GM12872 (cell line): Measurements from ENCODE around the gene KDM5C.

ENCODE experiments used
- TF ChIP-seq, protein P1 (sequence below): IDR thresholded peaks from 3 replicates; pipeline ENCODE4 v1.5.1; 2011; ENCODE audit warnings: low read depth, mild to moderate bottlenecking, low read length, moderate library complexity; ENCODE audit not compliant: insufficient read depth

The KDM5C gene

DNA sequence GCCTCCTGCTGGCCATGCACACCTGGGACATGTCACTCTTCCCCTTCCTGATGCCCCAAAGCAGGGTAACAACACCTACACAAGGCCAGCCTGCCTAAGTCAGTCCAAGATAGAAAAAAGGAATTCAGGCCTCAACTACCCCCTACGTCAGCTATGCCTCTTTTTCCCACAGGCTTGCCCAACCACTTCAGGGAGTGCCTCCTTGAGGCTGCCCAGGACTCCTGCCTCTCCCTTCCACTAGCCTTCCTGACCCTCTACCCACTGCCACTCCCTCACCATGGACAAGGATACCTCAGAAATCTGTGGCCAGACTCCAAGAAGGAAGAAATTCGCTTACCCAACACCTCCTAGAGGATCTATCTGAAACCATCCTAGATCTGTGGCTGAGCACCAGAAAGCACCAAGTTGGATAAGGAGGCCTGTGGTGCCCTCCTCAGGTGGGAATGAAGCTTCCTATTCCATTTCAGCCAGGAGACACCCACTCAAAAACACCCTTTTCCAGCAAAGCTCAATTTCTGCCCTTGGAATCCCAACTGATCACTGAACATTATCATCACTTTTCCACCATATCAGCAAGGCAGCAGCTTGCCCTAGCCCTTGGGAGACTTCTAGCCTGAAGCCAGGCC is 1.8 kb downstream of the KDM5C start:
- TF ChIP-seq, protein P1, sequence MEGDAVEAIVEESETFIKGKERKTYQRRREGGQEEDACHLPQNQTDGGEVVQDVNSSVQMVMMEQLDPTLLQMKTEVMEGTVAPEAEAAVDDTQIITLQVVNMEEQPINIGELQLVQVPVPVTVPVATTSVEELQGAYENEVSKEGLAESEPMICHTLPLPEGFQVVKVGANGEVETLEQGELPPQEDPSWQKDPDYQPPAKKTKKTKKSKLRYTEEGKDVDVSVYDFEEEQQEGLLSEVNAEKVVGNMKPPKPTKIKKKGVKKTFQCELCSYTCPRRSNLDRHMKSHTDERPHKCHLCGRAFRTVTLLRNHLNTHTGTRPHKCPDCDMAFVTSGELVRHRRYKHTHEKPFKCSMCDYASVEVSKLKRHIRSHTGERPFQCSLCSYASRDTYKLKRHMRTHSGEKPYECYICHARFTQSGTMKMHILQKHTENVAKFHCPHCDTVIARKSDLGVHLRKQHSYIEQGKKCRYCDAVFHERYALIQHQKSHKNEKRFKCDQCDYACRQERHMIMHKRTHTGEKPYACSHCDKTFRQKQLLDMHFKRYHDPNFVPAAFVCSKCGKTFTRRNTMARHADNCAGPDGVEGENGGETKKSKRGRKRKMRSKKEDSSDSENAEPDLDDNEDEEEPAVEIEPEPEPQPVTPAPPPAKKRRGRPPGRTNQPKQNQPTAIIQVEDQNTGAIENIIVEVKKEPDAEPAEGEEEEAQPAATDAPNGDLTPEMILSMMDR = no peak

DNA sequence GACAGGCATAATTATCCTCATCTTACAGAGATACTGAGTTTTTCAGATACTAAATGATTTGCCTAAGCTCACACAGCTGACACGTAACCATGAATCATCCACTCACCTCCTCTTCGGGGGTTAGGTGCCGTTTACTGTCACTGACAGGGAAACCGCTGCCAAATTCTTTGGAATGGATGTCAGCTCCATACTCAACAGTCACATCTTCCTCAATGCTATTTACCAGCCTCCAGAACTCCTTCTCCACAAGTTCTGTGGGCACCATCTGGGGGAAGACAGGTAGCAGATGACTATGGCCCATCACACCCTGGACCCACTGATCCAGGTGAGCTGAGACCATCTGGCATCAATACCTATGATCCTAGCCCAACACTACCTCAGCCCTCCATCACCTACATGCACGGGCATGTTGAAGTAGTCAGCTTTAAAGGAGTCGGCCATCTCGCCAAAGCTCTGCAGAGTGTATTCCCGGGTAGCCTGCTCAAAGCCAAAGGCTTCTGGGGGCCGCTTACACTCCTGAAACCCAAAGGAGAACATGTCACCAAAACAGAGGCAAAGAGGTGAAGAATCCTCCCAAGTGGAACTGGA is 13.5 kb downstream of the KDM5C start:
- TF ChIP-seq, protein P1 = no peak

DNA sequence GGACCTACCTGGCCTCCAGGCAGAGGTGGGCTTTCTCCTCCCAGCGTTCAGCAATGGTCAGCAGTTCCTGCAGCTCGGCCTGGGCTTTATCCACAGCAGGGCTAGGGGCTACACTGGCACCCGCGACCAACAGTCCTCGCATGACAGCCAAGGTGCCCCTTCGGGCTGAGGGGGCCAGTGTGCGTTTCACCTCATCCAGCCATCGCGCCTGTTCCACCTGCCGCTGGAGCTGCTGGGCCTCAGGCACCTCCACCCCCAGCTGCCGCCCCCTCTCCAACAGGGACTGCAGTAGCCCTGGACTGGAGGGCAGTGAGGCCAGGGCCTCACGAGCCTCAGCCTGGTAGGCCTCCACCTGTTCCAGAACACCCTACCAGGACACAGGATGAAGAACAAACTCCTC is 28.3 kb downstream of the KDM5C start:
- TF ChIP-seq, protein P1 = no peak

DNA sequence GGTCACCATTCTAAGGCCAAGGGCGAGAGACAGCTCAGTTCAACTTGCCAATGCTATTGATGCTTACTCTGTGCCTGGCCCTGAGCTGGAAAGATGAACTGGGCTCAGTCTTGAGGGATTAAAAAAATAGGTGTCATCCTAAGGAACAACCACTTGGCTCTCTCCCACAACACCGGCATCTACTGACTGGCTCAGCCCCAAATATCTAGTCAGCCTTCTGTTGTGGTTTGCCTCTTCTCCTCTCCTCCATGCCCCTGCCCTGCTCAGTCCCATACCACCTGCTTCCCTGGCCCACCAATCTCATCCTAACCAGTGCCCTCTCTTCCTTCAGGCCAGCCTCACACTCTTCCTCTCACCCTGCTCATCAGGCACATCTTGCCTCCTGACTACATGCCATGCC is 29.6 kb downstream of the KDM5C start:
- TF ChIP-seq, protein P1 = no peak

DNA sequence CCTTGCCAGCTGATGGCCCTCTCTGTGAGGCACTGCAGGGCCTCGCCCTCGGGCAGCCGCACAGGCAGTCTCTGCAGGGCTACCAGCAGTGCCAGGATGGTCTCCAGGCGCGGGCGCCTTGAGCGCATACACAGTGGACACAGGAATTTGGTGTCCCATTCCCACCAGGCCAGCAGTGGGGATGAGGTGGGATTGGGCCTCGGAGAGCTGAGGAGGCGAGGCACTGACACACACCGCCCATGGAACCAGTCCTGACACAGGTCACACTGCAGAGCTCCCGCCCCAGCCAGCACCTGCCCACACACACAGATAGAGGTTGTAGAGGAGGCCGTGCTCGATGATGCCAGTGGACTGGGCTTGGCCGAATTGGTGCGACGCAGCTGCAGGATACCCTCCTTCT is 30.7 kb downstream of the KDM5C start:
- TF ChIP-seq, protein P1 = no peak

DNA sequence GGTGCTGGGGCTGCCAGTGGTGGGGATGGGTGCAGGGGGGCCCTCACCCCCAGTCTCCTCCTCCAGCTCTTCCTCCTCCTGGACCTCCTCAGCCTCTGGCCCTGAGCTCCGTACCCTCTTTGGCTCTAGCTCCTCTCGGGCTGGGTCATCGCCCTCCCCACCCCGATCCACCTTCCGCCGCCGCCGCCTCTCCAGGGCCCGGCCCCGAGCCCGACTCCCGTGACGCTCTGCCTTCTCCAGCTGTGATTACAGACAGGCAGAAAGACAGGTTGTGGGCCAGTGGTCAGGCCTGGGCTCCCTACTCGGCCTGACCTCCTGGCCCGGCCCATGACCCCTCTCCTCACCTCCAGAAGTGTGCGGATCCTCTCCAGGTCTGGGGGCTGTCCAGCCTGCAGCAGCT is 31.9 kb downstream of the KDM5C start:
- TF ChIP-seq, protein P1 = no peak

DNA sequence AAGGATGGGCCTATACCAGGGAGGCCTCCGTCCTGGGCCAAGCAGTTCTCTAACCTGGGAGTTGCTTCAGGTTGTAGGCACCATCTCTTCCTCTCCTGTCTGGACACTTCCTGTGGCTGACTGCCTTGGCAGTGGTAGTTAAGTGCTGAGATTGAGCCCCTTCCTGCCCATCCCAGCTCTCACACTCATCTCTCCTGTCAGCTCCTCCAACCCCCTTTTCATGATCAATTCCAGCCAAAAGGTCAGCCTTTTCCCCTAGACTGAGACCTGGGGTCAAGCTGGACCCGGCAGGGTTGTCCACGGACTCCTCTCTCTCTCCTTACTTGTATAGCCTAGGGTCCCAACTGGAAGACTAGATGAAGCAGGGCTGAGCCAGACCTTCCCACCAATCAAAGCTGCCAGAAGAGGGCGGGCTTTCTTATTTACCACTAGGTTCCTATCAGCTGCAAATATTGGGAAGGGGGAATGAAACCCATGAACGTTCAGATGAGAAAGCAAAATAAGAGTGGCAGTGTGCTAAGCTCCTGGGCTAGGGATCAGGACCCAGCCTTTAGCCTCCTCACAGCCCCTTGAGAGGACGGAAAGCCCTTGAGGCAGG is 34.5 kb downstream of the KDM5C start:
- TF ChIP-seq, protein P1 = 0 out of 3 replicates have a peak, but pooled peaks have one; percentile 10
